NB4 (cell line): ENCODE results near the gene RREB1.

Source experiments
- CTCF ChIP-seq: IDR thresholded peaks from one replicate; pipeline ENCODE4 v1.5.1; 2012; ENCODE audit warnings: low read depth, low read length
- MAX ChIP-seq: IDR thresholded peaks from 2 replicates; pipeline ENCODE4 v1.6.1; 2011; ENCODE audit warnings: low read depth, low read length
- MYC ChIP-seq: IDR thresholded peaks from 2 replicates; pipeline ENCODE4 v1.6.1; 2011; ENCODE audit warnings: low read depth, low read length
- POLR2A ChIP-seq: IDR thresholded peaks from 2 replicates; pipeline ENCODE4 v1.6.1; 2011; ENCODE audit warnings: mild to moderate bottlenecking; ENCODE audit not compliant: insufficient read length; ENCODE audit errors: extremely low read depth

- TF ChIP-seq CTCF (no peak), POLR2A (no peak), MYC (no peak), MAX (no peak)
These were observed 140.1 kb downstream of the RREB1 start for GRCh38 chr6:7247828-7248227.
